Measurements from ENCODE around the gene RNF223.

RNF223 gene

DNA sequence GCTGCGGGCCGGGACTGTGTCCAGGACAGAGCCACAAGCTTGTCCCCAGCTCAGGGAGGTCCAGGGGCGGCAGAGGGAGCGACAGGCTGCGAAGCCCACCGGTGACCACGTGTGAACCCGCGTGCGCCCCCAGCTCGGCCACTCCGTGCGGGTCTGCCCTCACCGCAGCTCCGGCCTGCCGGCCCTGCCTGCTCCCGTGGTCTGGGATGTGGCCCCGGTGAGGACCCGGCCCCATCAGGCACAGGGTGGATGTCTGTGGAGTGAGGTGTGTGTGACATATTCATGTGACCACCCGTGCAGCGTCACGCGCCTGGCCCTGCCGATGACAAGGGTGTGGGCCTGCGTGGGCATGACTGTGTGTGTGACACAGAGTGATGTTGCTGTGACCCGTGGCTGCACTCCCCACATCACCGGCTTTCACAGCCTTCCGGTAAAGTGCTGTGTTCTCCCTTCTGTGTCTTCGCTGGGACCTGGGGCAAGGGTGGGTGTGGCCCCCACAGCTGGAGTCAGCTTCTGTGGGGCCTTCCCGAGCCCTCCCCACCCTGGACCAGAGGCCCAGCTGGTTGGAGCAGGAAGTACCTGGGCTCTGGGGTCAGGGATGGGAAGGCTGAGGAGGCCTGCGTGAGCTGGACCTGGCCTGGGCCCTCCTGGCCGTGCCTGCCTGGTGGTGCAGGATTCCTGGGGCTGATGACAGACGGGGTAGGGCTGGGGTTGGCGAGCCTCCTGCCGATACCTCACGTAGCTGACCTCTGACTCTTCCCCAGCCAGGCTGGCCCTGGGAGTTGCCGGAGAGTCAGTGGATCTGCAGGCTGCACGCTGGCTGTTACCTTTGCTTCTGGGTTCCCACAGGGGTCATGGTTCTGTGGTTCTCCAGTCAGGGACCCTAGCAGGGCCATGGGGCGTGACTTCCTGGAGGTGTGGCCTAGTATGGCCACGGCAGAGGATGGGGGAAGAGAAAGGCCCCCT is 4.1 kb downstream of the RNF223 start:
- DNase-seq (ENCODE audit: low read depth): no peak
- H3K4me3 ChIP-seq (ENCODE audit: control insufficient read depth, low read depth, low read length): no peak overlapping the region
- TF ChIP-seq, protein P1, sequence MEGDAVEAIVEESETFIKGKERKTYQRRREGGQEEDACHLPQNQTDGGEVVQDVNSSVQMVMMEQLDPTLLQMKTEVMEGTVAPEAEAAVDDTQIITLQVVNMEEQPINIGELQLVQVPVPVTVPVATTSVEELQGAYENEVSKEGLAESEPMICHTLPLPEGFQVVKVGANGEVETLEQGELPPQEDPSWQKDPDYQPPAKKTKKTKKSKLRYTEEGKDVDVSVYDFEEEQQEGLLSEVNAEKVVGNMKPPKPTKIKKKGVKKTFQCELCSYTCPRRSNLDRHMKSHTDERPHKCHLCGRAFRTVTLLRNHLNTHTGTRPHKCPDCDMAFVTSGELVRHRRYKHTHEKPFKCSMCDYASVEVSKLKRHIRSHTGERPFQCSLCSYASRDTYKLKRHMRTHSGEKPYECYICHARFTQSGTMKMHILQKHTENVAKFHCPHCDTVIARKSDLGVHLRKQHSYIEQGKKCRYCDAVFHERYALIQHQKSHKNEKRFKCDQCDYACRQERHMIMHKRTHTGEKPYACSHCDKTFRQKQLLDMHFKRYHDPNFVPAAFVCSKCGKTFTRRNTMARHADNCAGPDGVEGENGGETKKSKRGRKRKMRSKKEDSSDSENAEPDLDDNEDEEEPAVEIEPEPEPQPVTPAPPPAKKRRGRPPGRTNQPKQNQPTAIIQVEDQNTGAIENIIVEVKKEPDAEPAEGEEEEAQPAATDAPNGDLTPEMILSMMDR (conservative IDR thresholded peaks at IDR 0.05; ENCODE audit: control insufficient read depth, insufficient read depth, low read depth, low read length): no peak

DNA sequence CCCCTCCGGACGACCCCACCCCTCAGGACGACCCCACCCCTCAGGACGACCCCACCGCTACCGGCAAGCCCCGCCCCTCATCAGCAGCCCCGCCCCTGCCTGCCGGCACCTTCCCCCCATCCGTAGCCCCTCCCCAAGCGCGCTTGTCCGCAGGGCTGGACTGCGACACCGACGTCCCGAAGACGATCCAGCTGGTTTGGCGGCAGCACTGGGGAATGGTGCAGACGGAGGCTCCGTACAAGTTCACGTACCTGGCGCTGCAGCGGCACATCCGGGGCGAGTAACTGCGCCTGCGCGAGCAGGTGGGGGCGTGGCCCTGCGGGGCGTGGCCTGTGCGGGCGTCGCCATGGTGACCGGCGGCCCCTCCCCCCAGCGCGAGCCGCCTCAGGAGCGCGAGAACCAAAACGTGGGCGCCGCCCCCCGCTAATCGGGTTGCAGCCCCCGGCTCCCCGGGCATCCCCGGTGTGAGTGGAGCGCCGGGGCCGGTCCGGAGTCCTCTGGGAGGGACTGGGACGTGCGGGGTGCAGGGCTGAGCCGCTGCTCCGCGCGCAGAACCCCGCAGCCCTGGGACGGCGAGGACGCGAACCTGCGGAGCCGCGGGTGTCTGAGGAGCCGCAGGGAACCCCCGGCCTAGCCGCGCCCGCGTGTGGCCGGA is 4.9 kb downstream of the RNF223 start:
- peak; percentile 10 for DNase-seq (ENCODE audit: low read depth)
- TF ChIP-seq, protein P1 (conservative IDR thresholded peaks at IDR 0.05; ENCODE audit: control insufficient read depth, insufficient read depth, low read depth, low read length): no peak
- H3K4me3 ChIP-seq (ENCODE audit: control insufficient read depth, low read depth, low read length): peak overlapping the region; percentile 43

DNA sequence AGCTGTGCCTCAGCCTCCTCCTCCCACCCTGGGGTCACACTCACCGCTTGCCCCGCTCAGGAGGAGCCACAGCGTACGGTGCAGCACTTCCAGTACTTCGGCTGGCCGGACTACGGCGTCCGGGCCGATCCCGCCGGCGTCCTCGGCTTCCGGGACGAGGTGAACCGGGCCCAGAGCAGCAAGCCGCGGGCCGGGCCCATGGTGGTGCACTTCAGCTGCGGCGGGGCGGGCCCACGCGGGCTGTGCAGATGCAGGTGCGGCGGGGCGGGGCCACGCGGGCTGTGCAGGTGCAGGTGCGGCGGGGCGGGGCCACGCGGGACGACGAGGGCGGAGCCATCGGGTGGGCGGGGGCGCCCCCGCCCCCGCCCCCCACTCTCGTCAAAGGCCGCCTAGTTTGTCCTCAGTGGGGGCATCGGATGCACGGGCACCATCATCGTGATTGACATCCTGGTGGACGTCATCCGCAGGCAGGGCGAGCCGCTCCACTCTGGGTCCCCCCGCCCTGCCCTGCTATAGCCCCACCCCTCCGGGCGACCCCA is 5.5 kb downstream of the RNF223 start:
- TF ChIP-seq, protein P1 (conservative IDR thresholded peaks at IDR 0.05; ENCODE audit: control insufficient read depth, insufficient read depth, low read depth, low read length): no peak
- no peak overlapping the region for H3K4me3 ChIP-seq (ENCODE audit: control insufficient read depth, low read depth, low read length)
- no peak for DNase-seq (ENCODE audit: low read depth)

DNA sequence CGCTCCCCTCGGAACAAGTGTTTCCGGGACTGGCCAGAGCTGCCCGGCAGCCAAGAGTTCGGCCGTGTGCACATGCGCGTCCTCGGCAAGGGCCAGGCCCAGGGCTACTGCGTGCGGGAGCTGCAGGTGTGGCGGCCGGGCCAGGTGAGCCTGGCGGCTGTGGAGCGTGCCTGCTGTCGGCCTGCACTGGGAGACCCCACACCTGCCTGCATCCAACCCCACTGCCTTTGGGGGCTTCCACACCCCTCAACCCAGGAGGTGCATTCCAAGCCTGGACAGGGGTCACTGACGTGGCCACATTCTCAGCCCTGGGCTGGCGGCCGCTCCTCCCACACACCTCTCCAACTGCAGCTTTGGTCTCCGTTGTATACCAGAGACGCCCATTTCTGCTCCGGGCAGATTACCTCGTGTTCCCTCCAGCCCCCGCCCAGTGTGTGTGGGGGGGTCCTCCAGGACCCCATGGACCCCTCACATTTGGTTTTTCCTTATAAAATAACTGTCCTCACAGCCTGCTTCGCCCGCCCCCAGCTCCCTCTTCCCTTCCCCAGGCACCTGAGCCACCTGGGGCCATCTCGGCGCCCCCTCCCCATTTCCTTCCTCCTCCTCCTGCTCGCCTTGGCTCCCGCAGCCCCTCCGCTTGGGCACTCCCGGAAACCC is 6.1 kb downstream of the RNF223 start:
- no peak overlapping the region for H3K4me3 ChIP-seq (ENCODE audit: control insufficient read depth, low read depth, low read length)
- TF ChIP-seq, protein P1 (conservative IDR thresholded peaks at IDR 0.05; ENCODE audit: control insufficient read depth, insufficient read depth, low read depth, low read length): no peak
- no peak for DNase-seq (ENCODE audit: low read depth)

DNA sequence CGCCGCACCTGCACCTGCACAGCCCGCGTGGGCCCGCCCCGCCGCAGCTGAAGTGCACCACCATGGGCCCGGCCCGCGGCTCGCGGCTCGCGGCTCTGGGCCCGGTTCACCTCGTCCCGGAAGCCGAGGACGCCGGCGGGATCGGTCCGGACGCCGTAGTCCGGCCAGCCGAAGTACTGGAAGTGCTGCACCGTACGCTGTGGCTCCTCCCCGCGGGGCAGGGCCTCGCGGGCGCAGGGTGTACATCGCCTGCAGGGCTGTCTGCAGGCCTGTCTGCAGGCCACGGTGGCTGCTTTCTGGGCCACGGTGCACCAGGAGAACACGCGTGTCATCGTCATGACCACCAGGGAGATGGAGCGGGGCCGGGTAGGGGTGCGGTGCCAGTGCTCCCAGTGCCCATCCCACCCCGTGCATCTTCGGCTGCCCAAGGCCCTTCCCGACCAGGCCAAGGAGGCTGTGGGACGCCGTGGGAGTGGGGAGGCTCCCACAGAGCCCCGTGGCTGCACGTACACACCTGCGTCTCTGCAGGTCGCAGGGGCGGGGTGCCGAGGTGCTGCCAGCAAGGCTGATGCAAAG is 6.7 kb downstream of the RNF223 start:
- H3K4me3 ChIP-seq (ENCODE audit: control insufficient read depth, low read depth, low read length): no peak overlapping the region
- DNase-seq (ENCODE audit: low read depth): no peak
- TF ChIP-seq, protein P1 (conservative IDR thresholded peaks at IDR 0.05; ENCODE audit: control insufficient read depth, insufficient read depth, low read depth, low read length): no peak
